Vagina (tissue), 2 donors: ENCODE data around the gene N4BP3. TPM values are rescaled to one million over a fixed set of nuclear protein-coding genes. Genes with fewer than 3 reads are reported as not detected.

Experiments used
- DNase-seq, 2 donors: peaks; one replicate each; pipeline ENCODE4 v3.0.0-alpha.2; 2017; ENCODE audit errors: extremely low spot score in 2 of 2
- H3K27ac ChIP-seq: fragments of 200-600 bp; sonication (generic); one replicate; pipeline ENCODE4 v1.5.1; 2019
- H3K27me3 ChIP-seq: fragments of 200-600 bp; sonication (generic); one replicate; pipeline ENCODE4 v1.5.1; 2019
- H3K36me3 ChIP-seq, 2 donors: fragments of 200-600 bp; sonication (generic); one replicate each; pipeline ENCODE4 v1.5.1; 2017 to 2019
- H3K4me1 ChIP-seq: fragments of 200-600 bp; sonication (generic); one replicate; pipeline ENCODE4 v1.5.1; 2019
- H3K4me3 ChIP-seq, 2 donors: fragments of 200-600 bp; sonication (generic); 1 replicate in 1 of 2; 2 replicates in 1 of 2; pipeline ENCODE4 v1.5.1; 2016 to 2019
- H3K9me3 ChIP-seq: fragments of 200-600 bp; sonication (generic); one replicate; pipeline ENCODE4 v1.5.1; 2019
- CTCF ChIP-seq, 3 experiments: fragments of 450-650 bp in 2 of 3; fragments of 200-600 bp in 1 of 3; sonication (generic) in 1 of 3; IDR thresholded peaks; one replicate each; pipeline ENCODE4 v1.5.1; 2017 to 2019; ENCODE audit warnings: antibody characterized with exemption in 3 of 3, mild to moderate bottlenecking in 2 of 3, moderate library complexity in 2 of 3
- POLR2A ChIP-seq, 2 donors: fragments of 450-650 bp; IDR thresholded peaks; one replicate each; pipeline ENCODE4 v1.6.1; 2017; ENCODE audit warnings: antibody characterized with exemption in 2 of 2, mild to moderate bottlenecking in 2 of 2, moderate library complexity in 2 of 2
- POLR2AphosphoS5 ChIP-seq, 2 donors: sonication (generic); formaldehyde crosslinking; IDR thresholded peaks; one replicate each; pipeline ENCODE4 v1.9.0; 2017; ENCODE audit warnings: antibody characterized with exemption in 2 of 2, mild to moderate bottlenecking in 2 of 2, low read depth in 1 of 2; ENCODE audit not compliant: insufficient read depth in 1 of 2
- intact Hi-C: fragments of 100-400 bp; cut with DNase I; formaldehyde crosslinking; loops from one replicate; pipeline ENCODE4 v1.15.1; 2023
- total RNA-seq: library from RNA; depleted of rRNA; stranded (reverse); fragments of >200 nt; gene quantifications from one replicate; pipeline ENCODE4 v1.2.3, GENCODE V29; 2016

The N4BP3 gene
- total RNA-seq, 1 donor from 2014 or later: 4.9 TPM

- no peak for DNase-seq
- Histone ChIP-seq H3K4me1 (peaks cover 44% of the 10 kb centered on the region), H3K4me3 (no peak overlapping the region), H3K27me3 (no peaks in the 10 kb centered on the region), H3K9me3 (no peaks in the 10 kb centered on the region), H3K27ac (no peak overlapping the region), H3K36me3 (no peaks in the 10 kb centered on the region)
- TF ChIP-seq CTCF (IDR thresholded peaks at IDR 0.05) (no peak), POLR2A (IDR thresholded peaks at IDR 0.05) (no peak), POLR2AphosphoS5 (IDR thresholded peaks at IDR 0.05; ENCODE audit: insufficient read depth in 1 of 2, low read depth in 1 of 2) (no peak)
- intact Hi-C loops: no loop called here
Measured at GRCh38 chr5:178119915-178120606, 6.7 kb downstream of the N4BP3 start.

GRCh38 chr5:178120607-178121357 lies 7.5 kb downstream of the N4BP3 start:
- H3K4me1 ChIP-seq: peaks cover 39% of the 10 kb centered on the region
- no peak overlapping the region for H3K27ac ChIP-seq
- intact Hi-C loops: no loop called here
- no peaks in the 10 kb centered on the region for H3K27me3 ChIP-seq
- TF ChIP-seq POLR2A (IDR thresholded peaks at IDR 0.05) (no peak), POLR2AphosphoS5 (IDR thresholded peaks at IDR 0.05; ENCODE audit: insufficient read depth in 1 of 2, low read depth in 1 of 2) (peak in 1 of 2 donors; percentile 32), CTCF (IDR thresholded peaks at IDR 0.05) (peak in 2 of 3 experiments; percentile 4 to 11)
- H3K36me3 ChIP-seq: no peaks in the 10 kb centered on the region
- no peak for DNase-seq
- H3K4me3 ChIP-seq: peak overlapping the region; percentile 24
- H3K9me3 ChIP-seq: no peaks in the 10 kb centered on the region

- intact Hi-C loops: no loop called here
- Histone ChIP-seq H3K4me1 (peaks cover 35% of the 10 kb centered on the region), H3K27ac (no peak overlapping the region), H3K27me3 (no peaks in the 10 kb centered on the region), H3K4me3 (peak overlapping the region; percentile 24), H3K36me3 (no peaks in the 10 kb centered on the region), H3K9me3 (no peaks in the 10 kb centered on the region)
- TF ChIP-seq CTCF (IDR thresholded peaks at IDR 0.05) (no peak), POLR2AphosphoS5 (IDR thresholded peaks at IDR 0.05; ENCODE audit: insufficient read depth in 1 of 2, low read depth in 1 of 2) (no peak), POLR2A (IDR thresholded peaks at IDR 0.05) (no peak)
- DNase-seq: no peak
Measured at GRCh38 chr5:178121391-178122276, 8.3 kb downstream of the N4BP3 start.

DNA sequence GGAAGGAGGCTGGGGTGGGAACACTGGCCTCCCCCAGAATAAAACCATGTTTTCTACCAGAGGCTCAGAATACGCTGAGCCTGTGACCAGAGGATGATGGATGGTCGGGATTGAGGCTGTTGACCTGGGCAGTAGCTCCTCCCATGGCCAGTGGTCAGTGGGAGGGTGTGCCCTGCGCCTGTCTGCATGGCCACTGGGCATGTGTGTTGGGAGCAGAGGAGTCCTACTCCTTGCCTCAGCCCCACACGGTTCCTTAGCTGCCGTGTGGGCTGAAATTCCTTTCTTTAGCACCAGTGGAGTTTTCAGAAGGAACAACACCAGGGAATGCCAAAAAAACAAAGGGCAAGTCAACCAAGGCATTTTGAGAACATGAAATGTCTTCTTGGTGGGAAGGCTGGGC lies 9.0 kb downstream of the N4BP3 start:
- no peaks in the 10 kb centered on the region for H3K9me3 ChIP-seq
- H3K4me3 ChIP-seq: no peak overlapping the region
- H3K36me3 ChIP-seq: no peaks in the 10 kb centered on the region
- H3K27ac ChIP-seq: no peak overlapping the region
- peaks cover 35% of the 10 kb centered on the region for H3K4me1 ChIP-seq
- no peak for DNase-seq
- intact Hi-C loops: no loop called here
- TF ChIP-seq POLR2A (IDR thresholded peaks at IDR 0.05) (no peak), CTCF (IDR thresholded peaks at IDR 0.05) (no peak)
- no peaks in the 10 kb centered on the region for H3K27me3 ChIP-seq
